Measurements from ENCODE around the gene CDC34.

The CDC34 gene

GRCh38 chr19:572140-572742 is 40.7 kb downstream of the CDC34 start, which contains the start of gene BSG:
Gene BSG (plus strand): TSS chr19:572596. CDS start chr19:572635, 39 bp downstream.
- TF ChIP-seq CTCF (conservative IDR thresholded peaks at IDR 0.05; ENCODE audit: low read depth, low read length) = no peak
- H3K4me3 ChIP-seq (ENCODE audit: low read depth, low read length) = peak within 1 kb of the TSS; percentile 72
- peak; percentile 98 for DNase-seq (ENCODE audit: low read depth)

- TF ChIP-seq CTCF (conservative IDR thresholded peaks at IDR 0.05; ENCODE audit: low read depth, low read length) = no peak
- H3K4me3 ChIP-seq (ENCODE audit: low read depth, low read length) = peak overlapping the region; percentile 72
- peak; percentile 65 for DNase-seq (ENCODE audit: low read depth)
Measured at GRCh38 chr19:572743-573518, 41.4 kb downstream of the CDC34 start.

- TF ChIP-seq CTCF (conservative IDR thresholded peaks at IDR 0.05; ENCODE audit: low read depth, low read length) = no peak
- DNase-seq (ENCODE audit: low read depth) = no peak
- H3K4me3 ChIP-seq (ENCODE audit: low read depth, low read length) = peak overlapping the region; percentile 72
Measured at GRCh38 chr19:573519-573825, 41.9 kb downstream of the CDC34 start.

GRCh38 chr19:574658-575526 is 43.3 kb downstream of the CDC34 start:
- peak; percentile 76 for DNase-seq (ENCODE audit: low read depth)
- no peak for TF ChIP-seq CTCF (conservative IDR thresholded peaks at IDR 0.05; ENCODE audit: low read depth, low read length)
- H3K4me3 ChIP-seq (ENCODE audit: low read depth, low read length) = peak overlapping the region; percentile 45

GRCh38 chr19:575527-576506 is 44.3 kb downstream of the CDC34 start:
- peak overlapping the region; percentile 45 for H3K4me3 ChIP-seq (ENCODE audit: low read depth, low read length)
- TF ChIP-seq CTCF (conservative IDR thresholded peaks at IDR 0.05; ENCODE audit: low read depth, low read length) = no peak
- peak; percentile 46 for DNase-seq (ENCODE audit: low read depth)

- no peak for TF ChIP-seq CTCF (conservative IDR thresholded peaks at IDR 0.05; ENCODE audit: low read depth, low read length)
- no peak overlapping the region for H3K4me3 ChIP-seq (ENCODE audit: low read depth, low read length)
- DNase-seq (ENCODE audit: low read depth) = no peak
Measured at GRCh38 chr19:576768-577438, 45.3 kb downstream of the CDC34 start.
